NK-92 (cell line): ENCODE measurements around the gene IL2RA.
"Not testable (repeated sequence)": the region's sequence is repeated elsewhere in the genome, so short reads cannot be mapped to it uniquely, and the experiment has no call there.

Source experiments
- DNase-seq: peaks from one replicate; lab custom pipeline; 2025; ENCODE audit not compliant: unreplicated experiment; lab: John Stamatoyannopoulos, UW

Gene IL2RA

DNA sequence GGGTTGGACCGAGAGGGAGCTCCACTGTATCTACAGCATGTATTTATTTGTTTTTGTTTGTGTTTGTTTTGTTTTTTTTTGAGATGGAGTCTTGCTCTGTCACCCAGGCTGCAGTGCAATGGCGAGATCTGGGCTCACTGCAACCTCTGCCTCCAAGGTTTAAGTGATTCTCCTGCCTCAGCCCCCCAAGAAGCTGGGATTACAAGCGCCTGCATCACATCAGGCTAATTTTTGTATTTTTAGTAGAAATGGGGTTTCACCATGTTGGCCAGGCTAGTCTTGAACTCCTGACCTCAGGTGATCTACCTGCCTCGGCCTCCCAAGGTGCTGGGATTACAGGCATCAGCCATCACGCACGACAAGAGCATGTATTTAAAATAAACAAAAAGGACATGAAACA is 18.8 kb downstream of the IL2RA start:
- DNase-seq: not testable (repeated sequence)

DNA sequence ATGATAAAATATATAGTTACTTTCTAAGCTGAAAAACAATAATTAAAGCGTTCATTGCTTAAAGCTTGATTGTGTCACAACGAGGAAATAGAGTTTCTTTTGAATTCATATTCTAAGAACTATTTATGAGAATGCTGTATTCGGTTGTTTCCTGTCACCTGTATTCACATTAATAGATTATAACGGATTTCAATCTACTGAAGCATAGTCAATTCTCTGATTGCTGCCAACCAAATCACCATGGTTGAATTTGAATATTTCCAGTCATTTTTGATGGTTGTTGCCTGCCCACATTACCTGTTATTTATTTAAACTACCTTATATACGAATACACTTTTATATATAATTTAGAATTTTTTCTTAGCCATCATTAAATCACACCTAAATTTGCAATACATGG is 22.0 kb downstream of the IL2RA start:
- no peak for DNase-seq

DNA sequence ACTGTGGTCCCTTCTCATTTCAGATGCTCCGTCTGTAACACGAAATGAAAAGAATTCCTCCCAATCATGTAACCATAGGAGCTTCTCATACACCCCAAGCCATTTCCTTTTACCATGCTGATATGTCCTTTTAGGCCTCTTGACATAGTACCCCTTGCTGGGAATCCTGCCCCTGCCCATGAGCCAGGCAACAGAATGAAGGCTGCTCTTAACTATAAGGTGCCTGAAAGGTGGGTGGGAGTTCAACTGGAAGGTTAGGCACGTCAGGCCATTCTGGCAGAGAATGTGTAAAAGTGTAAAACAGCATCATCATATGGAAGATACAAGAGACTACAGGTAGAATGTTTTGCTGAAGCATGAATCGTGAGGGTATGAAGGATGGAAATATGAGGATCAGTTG is 22.5 kb downstream of the IL2RA start:
- no peak for DNase-seq

GRCh38 chr10:6038071-6038631 is 24.0 kb downstream of the IL2RA start:
- DNase-seq: no peak

- DNase-seq: no peak
Observed at GRCh38 chr10:6037422-6037821, 24.7 kb downstream of the IL2RA start.

DNA sequence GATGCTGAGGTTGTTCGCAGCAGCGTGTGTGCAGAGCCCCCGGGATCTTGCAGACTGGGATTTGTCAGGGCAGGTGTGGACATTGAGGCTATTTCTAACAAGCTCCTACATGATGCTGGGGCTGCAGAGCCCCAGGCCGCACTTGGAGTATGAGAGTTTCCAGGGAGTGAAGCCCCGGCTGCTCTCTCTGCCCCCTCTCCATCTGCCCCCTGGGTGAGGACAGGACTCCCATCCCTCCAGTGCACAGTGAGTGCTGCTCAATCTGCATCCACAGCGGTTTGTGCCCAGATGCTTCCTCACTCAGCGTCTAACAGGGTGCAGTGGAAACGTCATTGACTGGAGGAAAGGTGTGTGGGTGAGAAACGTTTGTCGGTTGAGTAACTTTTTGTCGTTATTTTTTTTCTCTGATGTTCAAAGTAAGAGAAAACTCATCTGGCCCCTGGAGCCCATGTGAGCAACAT is 25.3 kb downstream of the IL2RA start:
- DNase-seq: no peak

DNA sequence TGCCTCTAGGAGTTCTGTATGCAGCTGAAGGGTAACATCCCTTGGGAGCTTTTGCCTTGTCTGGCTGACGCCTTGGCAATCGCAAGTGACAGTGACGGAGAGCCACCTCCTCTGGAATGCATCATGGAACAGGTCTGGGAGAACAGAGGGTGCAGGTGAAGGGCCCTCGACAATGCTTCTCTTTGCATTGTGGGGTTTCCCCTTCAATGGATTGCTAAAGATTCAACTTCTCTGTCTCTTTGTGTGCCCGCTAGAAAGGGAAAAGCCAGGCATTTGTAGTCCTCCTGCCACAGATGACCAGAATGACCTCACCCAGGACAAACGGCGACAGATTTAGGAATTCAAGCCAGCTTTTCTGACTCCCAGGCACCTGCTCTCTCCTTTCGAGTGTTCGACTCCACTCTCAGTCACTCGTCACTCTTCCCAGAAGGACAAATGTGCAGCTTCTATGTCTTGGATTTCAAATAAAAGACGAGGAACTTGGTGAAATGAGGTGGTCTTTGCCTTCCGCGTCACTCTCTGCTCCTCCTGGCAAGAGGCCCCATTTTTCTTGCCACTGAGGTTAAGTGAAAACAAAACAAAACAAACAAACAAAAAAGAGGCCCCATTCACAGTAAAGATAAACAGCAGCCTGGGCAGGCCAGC is 26.1 kb downstream of the IL2RA start:
- no peak for DNase-seq

DNA sequence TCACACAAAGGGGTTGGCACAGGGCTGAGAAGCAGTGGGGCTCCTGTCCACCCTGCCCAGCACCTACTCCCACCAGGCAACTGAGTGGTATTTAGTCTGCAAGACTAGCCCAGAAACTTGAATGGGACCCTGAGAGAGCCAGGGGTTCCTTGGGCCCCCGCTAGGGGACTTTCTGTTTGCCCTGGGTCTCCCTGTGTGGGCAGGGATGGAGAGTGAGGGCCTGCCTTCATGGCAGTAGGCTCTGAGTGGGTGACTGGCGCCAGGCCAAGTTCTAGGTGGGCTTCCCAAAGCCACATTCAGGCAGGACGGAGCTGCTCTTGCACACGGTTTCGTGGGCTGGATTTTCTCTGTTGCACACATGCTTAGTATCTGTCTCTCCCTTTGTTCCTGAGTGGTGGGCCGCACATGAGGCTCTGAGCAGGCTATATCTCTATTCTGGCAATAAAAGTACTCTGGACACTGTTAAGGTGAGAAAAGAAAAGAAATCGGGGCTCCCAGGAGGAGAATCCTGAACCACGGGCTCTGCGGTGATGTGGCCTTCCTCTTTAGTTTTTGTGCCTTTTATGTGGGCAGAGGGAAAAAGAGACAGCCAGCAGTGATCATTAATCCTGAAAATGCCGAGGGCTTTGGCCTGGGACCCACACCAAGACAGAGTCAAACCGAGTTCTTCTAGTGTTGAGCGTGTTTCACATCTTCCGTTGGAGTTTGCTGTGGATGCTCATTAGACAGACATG is 26.9 kb downstream of the IL2RA start:
- DNase-seq: no peak

- no peak for DNase-seq
Observed at GRCh38 chr10:6034371-6034770, 27.8 kb downstream of the IL2RA start.

- no peak for DNase-seq
Observed at GRCh38 chr10:6033954-6034353, 28.2 kb downstream of the IL2RA start.

- DNase-seq: no peak
Observed at GRCh38 chr10:6030940-6031339, 31.2 kb downstream of the IL2RA start.

GRCh38 chr10:6030217-6030616 is 31.9 kb downstream of the IL2RA start:
- DNase-seq: no peak

GRCh38 chr10:6027929-6028328 is 34.2 kb downstream of the IL2RA start:
- no peak for DNase-seq

GRCh38 chr10:6025683-6026255 is 36.4 kb downstream of the IL2RA start:
- DNase-seq: no peak

GRCh38 chr10:6024334-6024682 is 37.9 kb downstream of the IL2RA start:
- no peak for DNase-seq

DNA sequence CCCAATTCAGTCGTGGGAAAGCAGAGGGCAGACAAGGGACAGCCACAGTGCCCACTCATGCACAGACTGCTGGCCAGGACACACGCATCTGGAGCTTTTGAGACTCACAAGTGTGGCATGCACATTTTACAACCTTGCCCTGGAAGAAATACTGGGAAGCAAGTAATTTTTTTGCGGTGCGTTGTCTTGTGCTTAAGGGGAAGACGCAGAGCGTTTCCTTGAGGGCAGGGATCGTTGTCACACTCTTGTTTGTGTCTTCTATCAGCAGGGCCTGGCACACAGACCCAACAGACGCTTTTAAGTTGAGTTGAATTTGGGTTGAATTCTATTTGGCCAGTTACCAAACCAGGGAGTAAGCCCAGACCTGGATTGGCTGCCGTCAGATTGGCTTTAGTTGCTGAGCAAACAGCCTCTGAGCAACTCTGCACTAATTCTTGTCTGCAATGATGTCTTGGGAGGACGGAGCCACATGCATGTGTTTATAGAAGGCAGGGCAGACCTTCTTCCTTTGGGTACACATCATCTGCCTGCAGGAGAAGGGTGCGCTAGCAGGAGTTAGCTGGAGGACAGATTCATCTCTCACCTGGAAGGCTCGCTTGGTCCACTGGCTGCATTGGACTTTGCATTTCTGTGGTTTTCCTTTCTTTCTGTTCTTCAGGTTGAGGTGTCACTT is 38.4 kb downstream of the IL2RA start:
- no peak for DNase-seq

- DNase-seq: no peak
Observed at GRCh38 chr10:6022660-6023059, 39.5 kb downstream of the IL2RA start.

GRCh38 chr10:6020826-6021225 is 41.3 kb downstream of the IL2RA start:
- no peak for DNase-seq

DNA sequence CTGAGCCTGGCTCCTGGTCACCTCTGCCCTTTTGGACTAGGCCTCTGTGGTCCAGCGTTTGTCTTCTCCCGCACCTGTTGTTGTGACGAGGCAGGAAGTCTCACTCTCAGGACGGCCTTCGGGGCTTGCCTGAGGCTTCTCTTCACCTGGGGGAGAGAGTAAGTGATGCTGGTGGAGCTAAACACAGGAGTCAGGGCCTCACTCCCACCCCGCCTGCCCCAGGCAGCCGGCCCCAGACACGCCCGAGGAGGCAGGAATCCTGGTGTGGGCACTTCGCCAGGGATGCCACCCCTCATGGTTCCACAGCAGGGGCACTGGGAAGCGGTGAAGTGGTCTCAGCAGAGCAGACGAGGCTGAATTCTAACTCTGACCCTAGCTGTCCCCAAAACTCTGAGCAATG is 42.4 kb downstream of the IL2RA start:
- no peak for DNase-seq

DNA sequence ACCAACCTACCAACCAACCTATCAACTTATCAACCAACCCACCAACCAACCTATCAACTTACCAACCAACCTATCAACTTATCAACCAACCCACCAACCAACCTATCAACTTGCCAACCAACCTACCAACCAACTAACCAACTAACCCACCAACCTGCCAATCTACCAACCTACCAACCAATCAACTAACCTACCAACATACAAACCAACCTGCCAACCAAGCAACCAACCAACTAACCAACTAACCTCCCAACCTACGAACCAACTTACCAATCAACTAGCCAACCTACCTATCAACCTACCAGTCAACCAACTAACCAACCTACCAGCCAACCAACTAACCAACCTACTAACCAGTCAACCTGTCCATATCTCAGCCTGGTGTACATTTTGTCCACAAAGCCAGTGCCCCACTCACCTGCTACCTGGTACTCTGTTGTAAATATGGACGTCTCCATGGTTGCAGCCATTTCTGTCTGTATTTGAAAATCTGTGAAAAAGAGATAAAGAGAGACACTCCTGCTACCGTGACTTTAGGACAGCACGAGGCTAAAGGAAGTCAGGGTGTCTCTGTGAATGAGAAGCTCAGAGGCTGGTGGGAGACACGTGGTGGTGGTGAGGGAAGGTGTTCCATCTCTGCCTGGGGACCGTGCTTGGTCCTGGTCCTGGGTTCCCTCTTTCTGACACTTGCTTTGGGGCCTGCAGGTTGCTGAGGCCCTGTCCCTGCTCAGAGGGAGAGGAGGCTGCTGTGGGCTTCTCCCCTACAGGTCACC is 43.0 kb downstream of the IL2RA start:
- DNase-seq: no peak

DNA sequence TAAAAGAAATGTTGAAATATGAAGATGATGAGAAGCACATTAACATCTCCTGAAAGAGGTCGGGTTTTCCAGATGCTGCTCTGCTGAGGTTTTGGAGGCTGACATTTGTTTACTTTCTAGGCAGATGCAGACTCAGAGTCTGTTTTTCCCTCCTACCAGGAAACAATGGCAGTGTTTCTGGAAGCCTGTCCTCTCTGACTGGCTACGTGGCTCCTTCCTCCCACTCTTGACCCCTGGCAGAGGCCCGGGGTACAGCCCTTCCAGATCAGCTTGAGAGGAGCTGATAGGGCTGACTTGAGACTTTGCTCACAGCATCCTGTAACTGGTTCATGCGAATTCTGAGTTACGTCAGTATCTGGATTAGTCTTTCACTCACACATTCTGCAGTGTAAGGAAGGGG is 43.7 kb downstream of the IL2RA start:
- DNase-seq: no peak
